HG02678 (cell line): ENCODE measurements around the gene TM9SF4.
"Not testable (repeated sequence)": the region's sequence is repeated elsewhere in the genome, so short reads cannot be mapped to it uniquely, and the experiment has no call there.

Experiments used
- ATAC-seq: cut with Tn5 transposase; IDR thresholded peaks from one replicate; pipeline ENCODE4 v1.9.1; 2021; ENCODE audit warnings: mild to moderate bottlenecking, moderate library complexity; ENCODE audit not compliant: unreplicated experiment

The TM9SF4 gene

DNA sequence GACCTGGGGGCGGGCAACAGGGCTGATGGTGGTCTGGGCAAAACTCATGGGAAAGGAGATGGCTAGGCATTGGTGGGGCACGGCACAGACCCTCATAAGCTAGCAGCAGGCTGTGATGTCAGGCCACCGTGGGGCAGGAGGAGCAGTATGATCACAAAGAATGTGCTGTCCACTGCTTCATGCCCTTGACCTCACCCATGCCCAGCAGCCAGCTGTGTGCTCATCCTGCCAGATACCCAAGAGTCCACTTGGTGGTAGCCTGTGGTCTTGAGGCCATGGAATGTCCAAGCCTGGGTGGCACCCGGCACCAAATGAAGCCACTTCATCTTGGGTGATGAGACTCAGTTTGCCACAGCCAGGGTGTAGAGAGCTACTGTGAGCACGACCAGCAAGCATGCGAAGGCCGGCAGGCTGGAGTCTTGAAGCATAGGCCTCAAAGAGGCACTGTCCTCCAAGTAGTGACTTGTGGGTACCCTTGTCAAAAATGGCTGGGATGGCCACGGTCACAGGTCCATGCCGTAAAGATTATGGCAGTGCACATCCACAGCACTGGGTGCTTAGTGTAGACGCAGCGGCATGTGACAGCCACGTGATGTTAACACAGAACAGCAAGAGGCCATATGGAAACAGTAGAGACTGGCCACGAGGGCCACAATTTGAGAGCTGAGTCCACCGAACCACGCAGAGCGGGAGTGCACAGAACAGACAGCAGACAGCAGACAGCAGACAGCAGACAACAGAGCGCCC is 79.0 kb downstream of the TM9SF4 start:
- ATAC-seq: no peak

DNA sequence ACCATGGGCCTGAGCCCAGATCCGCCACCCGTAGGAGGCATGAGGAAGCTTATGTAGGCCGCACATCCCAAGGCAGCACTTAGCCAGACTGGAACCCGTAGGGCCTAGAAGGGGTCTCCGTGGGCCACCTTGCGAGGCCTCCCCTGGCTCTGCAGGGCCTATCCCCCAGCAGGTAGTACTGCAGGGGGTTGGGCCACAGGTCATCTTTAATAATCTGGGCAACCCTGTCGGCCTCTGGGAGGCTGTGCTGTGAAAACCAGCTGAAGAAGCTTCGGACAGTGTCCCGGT is 79.6 kb downstream of the TM9SF4 start:
- no peak for ATAC-seq

DNA sequence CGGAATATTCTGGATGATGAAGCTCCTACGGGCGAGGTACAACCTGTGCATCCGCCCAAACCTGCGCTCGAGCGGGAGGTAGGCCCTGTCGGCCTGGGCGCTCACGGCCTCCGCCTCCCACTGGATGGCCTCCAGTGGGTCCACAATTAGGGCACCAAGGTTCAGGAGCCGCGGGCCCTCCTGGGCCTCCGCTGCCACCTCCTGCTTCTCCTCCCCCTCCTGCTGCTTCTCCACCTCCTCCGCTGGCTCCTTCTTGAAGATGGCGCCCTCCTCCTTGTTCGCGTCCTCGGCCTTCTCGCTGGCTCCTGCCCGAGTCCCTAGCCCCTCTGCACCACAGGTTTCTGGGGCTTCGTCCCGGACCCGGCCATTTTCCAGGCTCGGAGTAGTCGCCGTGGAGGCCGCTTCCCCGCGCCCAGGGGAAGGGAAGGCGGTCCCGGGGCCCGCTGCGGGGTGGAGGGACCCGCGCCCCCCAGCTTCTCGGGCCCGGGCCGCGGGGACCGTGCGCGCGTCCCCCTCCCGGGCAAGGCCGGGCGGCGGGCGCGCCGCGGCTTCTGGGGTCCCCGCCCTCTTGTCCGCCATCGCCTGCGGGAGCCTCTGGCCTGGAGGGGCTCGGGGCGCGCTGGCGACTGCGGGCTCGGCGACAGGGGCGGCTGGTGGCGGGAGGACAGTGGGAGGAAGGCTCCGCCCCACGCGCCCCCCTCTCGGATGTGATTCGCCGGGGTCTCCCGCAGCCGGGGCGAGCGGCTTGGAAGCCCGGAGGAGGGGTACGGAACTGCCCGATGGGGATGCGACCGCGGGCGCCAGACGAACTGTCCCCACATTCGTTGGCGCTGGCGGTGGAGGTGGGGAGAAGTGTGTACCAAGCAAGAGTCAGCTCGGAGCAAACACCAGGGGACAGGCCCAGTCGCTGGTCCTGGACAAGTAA is 80.4 kb downstream of the TM9SF4 start:
- no peak for ATAC-seq

DNA sequence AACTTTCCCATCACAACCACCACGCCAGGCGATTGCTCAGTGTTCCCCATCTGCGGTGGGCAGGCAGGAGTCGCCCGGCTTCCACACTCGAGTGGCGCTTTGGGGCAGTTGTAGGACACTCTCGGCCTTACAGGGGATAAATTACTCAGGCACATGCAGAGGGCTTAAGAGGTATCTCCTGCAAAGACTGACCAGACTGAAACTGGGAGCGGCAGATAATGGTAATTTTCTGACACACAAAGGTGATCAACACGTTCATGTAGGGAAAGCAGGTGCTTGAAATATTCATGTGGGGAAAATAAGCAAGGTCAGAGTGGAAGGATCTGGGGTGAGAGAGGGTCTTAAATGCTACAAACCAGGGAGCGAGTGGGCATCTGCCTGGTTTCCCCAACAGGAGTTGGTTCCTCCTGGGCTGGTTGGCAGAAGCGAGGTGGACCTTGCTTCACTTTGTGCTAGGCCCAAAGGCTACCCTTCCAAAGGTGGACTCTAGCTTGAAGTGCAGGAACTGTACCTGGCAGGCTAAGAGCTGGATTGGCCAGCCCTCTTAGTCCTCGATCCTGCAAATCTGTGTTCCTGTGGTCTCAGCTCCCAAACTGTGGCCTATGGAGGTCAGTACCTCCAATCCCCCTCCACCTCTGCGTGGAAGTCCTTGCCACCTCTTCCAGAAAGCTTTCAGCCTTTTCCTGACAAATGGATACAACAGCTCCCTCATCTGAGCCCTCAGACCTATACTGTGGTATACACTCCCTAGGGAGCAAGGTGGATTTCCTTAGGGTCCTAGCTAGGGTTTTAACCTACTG is 81.3 kb downstream of the TM9SF4 start:
- no peak for ATAC-seq

DNA sequence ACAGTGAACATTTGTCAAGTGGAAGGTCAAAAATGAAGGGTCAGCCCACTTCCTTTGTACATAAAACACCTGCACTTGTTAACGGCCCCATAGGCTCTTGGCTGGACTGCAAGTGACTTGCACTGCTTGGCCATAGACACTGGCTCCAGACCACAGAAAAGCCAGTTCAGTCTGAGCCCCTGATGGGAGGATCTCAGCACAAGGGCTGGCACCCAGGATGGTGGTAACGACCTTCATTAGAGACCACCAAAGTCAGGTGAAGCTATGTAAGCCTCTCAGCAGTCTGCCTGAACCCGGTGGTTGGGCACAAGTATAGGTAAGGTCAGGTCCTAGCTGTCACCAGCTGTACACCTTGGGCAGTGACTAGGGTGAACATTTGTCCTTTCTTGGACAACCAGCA is 81.9 kb downstream of the TM9SF4 start:
- no peak for ATAC-seq

DNA sequence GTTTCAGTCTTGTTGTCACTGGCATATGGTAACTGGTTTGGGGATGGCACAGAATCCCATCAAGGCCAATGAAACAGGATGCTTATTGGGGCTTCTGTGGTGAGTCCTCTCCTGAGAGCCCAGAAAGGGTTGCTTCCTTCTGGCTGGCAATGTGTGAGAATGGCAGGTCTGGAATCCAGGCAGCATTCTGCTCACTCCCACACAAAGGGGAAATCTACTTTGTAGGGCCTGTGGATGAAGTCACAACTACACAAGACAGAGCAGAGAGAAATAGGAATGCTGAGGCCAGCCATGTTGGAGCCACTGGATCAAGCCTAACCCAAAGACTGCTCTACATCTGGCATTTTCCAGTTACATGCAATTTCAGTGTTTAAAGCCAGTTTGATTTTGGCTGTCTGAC is 82.4 kb downstream of the TM9SF4 start:
- ATAC-seq: no peak

DNA sequence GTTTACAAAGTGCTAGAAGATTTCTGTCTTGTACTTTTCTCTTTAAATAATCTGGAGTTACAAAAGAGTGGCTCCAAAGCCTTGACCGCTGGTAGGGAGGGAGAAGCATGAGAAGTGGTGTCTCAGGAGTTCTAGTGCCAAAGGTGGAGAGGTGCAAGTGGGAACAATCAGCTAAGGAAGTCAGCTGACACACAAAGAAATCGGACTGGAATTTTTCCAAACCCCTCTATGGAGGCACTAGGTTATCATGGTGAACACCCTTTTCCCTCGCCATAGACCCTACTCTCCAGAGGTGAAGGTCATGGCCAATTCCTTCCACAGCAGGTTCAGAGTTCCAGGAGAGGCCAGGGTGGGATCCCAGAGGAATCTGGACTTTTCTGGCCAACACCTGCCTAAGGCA is 83.2 kb downstream of the TM9SF4 start:
- ATAC-seq: no peak

DNA sequence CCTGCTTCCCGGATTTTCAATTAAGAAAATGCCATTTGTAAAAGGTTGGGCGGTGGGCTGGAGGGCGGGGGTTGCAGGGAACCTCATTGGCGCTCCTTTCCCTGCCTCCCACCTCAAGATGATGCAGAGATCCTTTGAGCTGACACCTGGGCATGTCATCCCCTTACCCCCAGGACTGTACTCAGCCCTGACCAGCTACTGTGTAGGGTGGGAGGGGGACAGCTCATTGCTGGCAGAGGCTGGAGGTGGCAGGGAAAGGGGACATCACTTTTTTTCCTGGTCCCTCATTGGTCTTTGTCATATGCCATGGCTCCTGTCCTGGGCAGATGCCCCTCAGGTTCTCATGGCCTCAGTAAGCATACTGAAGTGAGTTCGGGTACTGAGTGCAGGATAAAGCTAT is 83.8 kb downstream of the TM9SF4 start:
- not testable (repeated sequence) for ATAC-seq

DNA sequence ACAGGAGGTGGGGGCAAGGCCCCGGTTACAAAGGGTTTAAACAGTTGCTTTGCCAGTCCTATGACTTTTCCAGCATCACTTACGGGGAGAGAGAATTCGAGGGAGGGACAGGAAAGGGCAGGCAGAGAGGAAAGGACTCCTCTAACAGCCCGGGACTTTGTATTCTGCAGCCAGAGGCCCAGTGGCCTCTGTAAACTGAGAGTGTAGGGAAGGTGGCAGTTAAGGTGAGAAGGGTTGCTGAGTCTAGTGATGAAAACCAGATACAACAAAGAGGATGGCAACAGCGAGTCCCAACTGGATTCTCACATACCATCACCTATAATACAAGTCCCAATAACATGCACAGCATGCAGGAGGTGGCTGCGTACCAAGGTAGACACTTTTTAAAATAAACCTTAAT is 84.5 kb downstream of the TM9SF4 start:
- no peak for ATAC-seq

DNA sequence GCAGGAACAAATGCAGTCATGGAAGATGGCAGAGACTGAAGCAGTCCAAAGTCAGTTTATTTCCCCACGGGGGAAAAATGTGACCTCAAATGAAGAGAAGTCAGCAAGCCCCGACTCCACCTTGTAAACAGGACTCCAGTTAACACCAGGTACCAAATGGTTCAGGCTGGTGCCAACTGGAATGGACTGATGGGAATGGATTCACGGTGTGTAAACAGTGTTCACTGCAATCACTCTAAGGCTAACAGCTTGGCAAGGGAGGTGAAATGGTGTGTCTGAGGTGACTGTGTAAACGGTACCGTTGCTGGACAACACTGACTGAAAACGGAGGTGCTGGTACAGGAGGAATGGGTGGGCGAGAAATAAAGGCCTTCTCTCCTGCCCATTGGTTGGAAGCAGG is 86.1 kb downstream of the TM9SF4 start:
- no peak for ATAC-seq

DNA sequence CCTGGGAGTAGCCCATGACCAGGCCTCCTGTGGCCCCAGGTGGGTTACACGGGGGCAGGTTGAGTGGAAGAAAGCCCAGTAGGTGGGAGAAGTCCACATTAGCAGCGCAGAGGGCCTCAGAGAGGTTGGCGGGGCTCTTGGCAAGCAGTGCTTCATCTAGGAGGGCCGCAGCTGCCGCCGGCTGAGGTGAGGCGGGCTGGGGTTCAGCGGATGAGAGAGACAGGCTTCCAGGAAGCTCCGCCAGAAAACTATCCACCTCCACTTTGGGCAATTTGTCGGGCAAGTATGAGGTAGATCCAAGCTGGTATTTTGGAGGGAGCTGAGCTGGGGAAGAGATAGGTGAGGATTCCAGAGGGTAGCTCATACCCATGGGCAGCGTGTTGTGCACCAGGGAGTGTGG is 87.1 kb downstream of the TM9SF4 start:
- ATAC-seq: not testable (repeated sequence)

DNA sequence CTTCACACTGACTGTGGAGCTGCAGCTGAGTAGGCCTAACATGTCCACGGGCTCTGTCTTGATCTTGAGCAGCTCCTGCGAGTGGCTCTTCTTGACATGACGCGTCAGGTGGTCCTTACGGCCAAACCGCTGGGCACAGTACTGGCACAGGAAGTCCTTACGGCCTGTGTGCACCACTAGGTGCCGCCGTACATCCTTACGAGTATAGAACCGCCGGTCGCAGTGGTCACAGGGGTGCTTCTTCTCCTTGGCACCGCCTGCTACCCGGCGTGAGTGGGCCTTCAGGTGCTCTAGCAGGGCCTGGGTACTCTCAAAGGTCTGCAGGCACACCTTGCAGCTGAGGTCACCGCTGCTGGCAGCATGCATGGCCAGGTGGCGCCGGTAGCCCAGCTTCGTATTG is 87.6 kb downstream of the TM9SF4 start:
- not testable (repeated sequence) for ATAC-seq

DNA sequence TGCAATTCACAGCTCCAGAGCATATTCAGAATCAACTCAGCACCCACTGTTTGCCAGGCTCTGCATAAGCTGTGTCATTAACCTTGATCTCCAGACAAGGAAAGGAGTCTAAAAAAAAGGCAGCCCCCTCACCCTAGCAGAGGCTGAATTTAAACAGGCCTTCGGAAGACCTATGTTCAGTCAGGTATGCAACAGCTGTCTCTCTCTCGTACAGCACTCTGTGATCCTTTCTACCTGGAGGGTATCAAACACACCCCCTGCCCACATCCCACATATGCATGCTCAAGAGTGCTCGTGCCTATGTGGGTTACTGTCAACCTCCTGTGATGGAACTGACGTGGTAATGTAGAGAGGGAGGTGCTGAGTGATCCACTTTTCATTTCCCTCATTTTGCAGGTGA is 89.5 kb downstream of the TM9SF4 start:
- ATAC-seq: no peak

DNA sequence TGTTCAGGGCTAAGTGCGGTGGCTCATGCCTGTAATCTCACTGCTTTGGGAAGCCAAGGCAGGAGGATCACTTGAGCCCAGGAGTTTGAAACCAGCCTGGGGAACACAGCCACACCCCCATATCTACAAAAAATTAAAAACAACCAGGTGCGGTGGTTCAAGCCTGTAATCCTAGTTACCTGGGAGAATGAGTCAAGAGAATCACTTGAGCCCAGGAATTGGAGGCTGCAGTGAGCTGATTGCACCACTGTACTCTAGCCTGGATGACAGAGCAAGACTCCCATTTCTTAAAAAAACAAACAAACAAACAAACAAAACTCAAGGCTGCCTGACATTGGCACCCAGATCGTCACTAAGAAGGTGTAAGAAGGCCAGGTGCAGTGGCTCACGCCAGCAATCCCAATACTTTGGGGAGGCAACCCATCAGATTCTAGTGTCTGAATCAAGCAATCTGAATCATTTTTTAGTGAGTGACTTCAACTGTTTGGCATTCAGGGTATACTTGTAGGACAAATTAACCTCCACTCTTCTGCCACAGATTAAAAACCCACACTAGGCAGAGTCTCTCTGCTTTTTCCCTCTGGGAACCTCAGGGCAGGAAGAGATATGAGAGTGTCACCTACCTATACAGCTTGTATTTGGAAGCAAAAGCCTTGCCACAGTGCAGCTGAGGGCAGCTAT is 91.9 kb downstream of the TM9SF4 start:
- no peak for ATAC-seq

DNA sequence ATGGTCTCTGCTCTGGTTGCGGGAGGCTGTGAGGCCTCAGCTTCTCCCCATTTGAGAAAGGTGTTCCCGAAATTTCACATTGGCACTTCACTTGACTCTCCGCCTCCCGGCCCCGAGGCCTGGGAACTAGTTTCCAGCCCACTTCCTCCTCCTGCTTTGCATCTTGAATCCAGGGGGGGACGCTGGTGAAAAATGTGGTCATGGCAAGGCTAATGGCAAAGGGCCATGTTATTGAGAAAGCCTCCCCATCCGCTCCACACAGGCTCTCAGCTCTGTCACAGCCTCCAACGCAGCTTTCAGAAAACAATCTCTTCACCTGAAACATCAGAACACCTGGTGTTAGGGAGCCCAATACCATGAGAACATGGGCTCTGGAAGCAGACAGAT is 92.5 kb downstream of the TM9SF4 start:
- ATAC-seq: no peak

DNA sequence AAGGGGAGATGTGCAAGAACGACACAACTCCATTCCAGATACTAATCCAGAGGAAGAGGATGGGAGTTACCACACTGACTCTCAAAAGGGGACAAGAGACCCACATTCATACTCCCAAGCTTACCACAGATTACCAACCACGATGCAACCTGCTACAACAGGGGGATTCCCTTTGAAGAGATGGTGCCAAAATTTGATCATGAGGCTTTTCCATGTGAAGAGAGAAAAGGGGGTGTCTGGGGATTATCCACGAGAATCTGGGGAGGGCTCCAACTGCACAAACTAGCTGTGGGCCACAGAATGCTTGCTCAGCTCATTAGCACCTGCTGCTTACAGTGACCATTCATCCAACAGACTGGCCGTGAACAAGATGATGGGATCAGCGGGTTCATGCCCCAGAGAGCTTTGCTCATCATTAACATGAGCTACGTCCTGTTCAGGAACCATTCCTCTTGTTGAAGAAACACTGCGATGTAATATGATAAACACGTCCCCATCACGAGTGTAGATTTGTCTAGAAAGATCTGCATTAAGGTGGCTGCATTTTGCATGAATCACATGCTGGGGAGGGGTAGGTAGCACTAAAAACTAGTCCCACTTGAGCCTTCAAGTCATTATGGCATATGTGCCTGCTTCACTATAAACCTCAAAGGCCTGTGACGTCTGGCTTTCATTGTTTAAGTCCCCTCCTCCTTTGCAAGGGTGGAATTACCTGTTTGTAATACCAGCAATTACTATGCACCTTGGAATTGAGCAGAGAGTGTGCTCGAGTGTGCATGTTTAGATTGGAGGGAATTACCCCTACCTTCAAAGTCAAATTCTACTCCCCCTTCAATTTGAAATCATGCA is 94.1 kb downstream of the TM9SF4 start:
- no peak for ATAC-seq

DNA sequence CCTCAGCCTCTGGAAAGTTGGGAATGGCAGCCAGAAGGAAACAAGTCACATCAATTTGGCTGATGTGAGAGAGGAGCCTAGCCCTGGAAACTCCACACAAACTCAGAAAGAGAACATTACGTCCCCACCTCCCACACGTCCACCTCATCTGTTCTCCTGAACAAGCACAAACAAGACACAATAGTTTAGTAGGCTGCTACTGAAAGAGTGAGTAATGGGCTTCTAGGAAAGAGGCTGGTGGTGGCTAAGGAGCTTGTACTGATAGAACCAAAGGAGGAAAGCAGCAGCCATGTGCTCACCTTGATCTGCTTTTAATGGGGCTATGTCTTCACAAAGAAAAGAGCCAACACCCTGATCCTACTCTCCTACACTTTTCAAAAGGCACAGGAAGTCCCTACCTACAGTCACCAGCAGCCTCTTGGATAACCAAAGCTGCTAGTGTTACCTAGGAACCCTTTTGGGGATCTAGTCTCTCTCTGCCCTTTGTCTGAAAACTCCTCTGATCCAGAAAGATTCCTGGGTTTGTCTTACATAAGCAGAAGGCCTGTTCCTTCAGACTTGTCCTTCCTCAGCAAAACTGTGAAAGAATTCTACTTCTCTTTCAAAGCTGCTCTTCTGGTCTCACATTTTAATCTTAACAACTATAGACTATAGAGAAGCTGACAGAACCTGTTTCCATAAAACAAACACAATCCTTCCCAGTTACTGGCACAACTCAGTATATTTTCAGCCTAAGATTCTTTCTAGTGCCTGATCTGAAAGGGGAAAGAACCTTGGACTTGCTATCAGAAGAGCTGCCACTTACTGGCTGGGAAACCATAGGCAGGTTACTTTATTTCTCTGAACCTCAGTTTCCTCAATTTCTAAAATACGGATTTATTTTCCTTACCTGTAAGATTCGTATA is 94.9 kb downstream of the TM9SF4 start:
- ATAC-seq: no peak

DNA sequence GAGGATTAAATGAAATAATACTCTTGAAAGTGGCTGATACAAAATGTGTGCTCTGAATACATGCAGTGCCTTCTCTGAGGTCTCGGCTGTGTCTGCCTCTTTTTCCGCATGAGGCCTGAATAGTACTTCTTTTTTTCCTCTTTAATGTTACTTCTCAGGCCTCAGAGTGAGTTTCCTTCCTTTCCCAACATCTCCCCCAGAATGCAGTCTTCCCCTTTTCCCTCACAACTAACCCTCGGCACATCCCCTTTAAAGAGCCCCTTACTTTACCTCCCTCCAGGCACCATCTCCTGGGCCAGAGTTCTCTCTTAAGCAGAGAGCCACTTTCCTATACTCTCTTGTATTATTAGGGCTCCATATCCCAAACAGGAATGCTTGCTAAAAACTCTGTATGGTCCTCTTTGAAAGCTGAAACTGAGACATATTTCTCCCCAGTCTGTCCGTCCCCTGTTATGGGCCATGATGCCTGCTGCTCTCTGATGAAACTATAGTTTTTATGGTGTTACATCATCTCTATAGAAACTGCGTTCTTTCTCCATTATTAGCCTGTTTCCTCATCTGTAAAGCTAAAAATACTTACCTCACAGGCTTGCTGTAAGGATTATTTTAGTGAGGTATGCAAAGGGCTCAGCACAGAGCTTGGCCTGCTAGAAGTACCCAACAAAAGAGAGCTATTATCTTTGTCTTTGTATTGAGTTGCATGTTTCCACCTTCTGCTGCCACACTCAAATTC is 95.8 kb downstream of the TM9SF4 start:
- ATAC-seq: no peak
